Stimulated activated CD8-positive, alpha-beta memory T cell treated with anti-CD3 and anti-CD28 coated beads, Interleukin-2, amount 100 ng/mL, for 1 hour (primary cell): Measurements from ENCODE around the gene MMAB.

Experiments used
- DNase-seq, 2 donors: peaks; one replicate each; pipeline ENCODE4 v3.0.0-alpha.2; 2020; ENCODE audit warnings: low read depth in 2 of 2

Gene MMAB

DNA sequence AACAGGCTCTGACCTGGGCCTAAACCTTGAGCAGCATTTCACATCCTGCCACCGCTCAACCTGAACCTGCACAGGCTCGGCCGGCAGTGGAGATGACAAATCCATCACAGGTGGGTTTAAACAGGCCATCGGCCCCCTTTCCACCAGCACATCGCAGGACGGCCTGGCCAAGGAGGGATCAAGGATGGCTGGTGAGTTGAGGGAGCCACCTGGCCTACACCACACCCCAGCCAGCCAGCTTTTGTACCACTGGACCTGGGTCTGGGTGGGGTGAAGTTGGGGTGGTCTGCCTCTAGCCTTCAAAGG, 14.2 kb downstream of the MMAB start:
- DNase-seq, result no peak

DNA sequence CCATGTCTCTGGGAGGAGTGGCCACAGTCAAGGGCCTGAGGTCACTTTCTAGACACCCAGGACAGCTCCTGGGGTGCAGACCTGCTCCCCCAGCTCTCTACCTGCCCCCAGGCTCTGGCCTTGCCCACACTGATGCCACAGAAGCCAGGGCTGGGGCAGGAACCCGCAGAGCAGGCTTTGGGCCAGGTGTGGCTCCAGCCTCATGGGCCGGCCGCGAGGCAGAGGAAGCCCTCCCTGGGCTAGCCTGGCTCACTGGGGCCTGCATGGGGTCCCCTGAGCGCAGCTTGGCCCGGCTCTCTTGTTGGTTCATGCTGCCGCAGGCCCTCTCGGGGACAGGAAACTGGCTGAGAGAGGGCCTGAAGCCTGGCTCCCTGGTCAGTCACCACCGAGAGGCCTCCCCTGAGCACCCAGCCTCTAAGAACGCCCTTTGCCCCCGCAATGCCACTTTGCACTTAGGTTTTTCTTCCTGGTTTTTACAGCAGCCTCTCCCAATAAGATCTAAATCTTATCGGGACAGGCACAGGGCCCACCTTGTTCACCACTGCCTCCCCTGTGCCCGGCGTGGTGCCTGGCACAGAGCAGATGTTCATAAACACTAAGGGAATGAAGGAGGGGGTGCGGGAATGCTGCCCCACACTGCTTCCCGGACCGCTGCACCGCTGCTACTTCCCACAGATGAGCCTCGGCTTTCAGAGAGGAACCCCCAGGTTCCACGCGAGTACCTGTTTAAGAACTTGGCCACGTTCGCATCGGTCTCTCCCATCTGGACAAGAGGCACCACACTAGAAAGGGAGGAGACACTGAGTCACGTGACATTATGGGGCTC, 14.7 kb downstream of the MMAB start:
- DNase-seq, result no peak

DNA sequence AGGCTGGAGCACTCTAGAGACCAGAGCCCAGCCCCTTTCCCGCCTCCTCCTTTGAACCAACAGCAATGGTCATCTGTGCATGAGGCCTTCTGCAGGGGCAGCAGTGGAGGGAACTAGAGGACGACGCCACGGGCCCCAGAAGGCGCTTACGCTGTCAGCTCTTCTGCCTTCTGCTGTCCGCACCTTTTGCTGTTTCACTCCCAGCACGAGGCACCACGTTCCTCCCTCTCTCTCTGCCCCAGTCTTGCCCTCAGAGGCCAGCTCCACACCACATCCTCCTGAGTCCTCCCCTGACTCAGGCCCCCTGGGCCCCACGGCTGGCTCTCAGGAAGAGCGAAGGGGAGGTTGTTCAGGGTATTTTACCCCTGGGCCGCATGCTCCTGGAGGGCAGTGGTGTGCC, 15.5 kb downstream of the MMAB start:
- DNase-seq, result no peak

DNA sequence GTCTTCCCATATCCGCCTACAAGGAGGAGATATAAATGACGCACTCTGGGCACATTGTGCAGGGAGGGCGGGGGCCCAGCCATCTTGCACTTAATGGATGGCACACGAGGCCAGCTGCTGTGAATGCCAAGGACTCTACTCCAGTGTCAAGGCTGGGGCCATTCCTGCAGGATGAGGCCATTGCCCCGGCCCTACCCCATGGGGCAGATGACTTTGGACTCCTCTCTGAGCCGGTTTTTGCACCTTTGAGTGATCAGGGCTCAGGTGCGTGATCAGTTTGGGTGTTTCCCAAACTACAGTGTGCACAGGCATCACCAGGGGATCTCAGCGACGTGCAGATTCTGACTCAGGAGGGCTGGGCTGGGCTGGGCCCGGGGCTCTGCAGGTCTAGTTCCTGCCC, 16.1 kb downstream of the MMAB start:
- DNase-seq, result no peak

DNA sequence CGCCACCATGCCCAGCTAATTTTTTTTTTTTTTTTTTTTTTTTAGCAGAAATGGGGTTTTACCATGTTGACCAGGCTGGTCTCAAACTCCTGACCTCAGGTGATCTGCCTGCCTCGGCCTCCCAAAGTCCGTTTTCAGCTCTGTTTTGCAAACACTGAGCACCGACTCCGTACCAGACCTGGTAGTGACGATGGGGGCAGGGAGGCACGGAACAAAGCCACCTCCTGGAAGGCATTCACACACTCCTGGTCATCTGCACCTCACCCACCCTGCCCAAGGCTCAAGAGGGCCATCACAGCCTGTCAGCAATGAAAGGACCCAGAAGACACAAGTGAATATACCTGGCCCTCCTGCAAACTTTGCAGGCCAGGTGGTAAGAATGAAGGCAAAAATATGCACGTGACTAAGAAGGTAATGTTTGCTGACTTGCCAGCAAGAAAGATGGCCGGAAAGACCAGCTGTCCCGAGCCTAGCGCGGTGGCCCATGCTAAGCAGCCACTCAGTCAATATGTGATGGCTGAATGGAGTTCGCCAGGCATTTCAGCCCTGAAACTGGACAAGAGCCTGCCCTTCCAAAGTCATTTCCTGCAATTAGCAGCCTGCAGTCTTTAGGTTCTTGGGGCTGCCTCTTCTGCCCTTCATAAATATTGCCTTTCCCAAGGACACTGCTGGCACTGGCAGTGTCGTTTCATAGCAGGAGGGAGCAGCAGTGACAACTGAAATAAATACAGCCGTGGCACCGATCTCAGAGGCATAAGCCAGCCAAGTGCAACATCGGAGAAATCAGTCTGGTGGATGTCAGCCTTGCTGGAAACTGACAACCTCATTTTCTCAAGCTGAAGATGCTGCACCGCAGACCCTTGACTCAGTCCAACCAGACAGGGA, 17.6 kb downstream of the MMAB start:
- DNase-seq, result no peak

DNA sequence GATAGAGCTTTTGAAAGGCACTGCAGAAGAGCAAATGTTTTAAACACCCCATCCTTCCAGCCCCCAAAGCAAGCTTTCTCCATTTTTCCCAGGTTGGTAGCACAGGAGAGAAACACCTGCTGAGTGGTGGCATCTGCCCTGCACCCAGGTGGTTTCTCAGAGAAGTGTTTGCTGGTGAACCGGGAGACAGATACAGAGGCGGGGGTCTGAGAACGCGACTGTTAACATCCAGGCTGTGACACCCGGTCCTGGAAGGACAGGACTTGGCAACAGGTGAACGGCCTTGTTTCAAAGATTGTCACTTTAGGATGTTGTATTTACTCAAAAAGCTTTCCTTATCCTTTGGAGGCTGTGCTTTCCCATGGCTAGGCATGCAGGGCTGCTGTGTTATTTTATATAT, 18.5 kb downstream of the MMAB start:
- DNase-seq, result no peak

DNA sequence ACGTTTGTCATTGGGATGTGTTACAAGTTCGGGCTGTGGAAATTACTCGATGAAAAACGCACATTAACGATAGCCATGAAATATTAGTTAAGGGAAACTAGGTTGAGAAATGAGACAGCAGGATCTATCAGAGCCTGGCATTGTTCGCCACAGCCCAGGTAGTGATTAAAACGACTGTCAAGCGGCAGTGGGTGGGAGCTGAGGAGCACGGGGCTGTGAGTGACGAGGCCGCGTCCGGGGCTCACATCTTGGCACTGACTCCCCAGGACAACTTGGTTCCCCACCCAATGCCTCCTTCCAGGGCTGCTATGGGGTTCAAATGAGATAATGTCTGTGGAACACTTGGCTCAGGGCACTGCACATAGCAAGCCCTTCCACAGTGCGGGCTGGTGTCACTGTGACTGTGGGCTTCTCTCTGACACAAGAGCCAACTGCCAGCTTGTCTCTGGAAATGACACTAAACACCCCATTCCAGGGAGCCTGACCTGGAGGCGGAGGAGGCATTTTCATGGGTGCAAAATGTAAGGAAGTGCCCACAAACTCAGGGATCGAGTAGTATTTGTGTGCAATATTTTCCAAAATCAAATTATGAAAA, 19.3 kb downstream of the MMAB start:
- no peak for DNase-seq

DNA sequence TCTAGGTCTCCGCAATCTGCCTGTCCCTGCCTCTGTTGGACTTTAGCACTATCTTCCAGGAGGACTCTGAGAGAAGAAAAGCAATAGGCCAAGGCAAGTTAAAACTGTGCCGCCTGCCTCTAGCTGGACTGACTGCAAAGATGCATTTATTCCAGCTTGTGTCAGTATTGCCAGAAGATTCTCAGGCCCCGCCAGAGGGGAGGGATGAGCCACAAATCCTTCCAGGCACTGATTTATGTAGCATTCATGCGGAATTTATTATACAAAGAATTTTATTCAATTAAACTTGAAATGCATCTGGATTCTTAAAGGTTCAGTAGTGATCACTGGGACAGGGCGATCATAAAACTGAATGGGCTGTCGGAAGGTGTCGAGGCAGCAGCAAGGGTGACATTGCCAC, 19.8 kb downstream of the MMAB start:
- no peak for DNase-seq

DNA sequence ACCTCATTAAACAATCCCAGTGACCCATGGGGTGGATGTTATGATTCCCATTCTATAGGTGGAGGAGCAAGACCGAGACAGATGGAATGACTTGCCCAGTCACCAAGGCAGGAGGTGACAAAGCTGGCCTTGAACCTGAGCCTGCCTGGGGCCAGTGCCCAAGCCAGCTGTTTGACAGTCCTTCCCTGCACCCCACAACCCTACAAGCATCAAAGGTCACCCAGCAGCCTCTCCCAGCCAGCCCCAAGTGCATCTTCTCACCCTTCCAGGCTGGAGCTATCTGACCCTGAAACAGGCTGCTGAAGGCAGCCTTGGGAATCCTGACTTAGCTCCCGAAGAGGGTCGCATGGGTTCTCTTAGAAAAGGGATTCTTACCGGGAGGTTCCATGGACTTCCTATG, 20.3 kb downstream of the MMAB start:
- DNase-seq, result no peak

DNA sequence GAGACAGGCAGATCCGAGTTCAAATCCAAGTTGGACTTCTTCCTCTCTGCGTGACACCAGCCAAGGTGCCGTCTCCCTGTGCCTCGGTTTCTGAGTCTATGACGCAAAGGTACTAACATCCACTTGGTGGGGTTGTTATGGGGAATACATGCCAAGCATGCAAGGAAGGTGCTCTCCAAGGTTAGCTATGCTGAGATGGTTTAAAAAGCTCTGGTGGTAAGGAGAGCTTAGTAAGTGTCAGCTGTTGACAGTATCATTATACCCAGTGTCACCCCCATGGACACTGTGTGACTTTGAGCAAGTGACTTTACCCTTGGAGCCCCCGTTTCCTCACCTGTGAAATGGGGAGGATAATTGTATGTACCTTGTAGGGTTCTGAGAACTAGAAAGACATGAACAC, 22.2 kb downstream of the MMAB start:
- DNase-seq, result no peak

DNA sequence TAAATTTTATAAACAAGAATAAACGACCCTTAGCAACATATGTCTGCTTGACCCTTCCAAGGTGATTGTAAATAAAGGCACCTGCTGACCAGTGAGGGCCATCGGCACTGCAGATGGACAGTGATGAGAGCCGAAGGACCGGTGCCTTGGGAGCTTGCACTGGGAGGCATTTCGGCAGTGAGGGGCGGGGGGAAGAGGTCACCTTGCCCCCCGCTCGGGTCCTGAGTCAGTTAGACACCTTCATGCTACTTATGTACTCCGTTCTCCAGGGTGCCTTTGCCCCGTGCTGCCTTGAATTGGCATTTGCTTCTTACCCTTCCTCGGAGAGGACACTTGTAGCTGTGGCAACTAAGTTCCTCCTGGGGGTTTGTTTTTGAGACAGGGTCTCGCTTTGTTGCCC, 23.0 kb downstream of the MMAB start:
- no peak for DNase-seq

DNA sequence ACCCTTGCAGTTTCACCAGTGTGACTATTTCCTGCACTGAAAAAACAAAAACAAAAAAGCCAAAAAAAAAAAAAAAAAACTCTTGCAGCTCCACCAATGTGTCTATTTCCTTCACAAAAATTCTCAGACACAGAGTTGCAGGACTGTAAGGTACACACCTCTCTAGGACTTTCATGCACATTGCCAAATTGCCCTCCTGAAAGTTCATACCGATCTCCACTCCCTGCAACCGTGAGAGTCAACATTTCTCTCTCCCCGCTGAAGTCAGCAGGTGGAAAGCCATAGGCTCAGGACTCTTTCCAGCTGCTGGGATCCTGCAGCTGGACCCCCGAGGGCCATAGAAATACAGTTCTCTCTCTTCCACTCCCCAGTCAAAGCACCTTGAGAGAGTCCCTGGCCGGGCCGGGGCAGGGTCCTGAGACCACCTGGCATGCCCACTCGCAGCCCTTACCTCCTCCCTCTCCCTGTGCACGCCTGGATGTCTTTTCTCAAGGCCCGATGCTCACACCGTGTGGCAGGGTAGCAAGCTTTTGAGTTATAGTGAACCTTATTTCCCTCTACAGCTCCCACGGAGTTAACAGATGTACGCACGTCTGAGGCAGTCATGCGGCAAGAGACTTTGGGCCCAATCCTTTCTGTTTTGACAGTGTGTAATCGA, 23.6 kb downstream of the MMAB start:
- DNase-seq, result no peak

DNA sequence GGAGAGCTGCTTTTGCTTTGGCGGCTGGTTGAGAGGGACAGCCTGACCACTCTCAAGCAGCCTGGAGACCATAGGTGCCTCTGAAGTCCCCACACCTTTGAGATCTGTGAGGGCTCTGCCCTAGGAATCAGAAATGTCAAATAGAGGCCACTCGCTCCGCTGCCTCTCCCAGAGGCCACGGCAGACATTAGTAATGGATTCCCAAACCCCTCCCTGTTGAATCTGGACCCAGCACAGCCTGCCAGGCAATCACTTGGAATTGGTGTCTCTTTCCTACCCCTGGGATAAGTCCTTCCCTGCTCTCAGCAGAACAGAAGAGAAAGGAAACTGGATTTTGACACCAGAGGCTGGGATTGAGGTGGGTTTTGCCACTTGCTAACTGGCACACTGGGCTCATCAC, 25.0 kb downstream of the MMAB start:
- DNase-seq, result no peak

DNA sequence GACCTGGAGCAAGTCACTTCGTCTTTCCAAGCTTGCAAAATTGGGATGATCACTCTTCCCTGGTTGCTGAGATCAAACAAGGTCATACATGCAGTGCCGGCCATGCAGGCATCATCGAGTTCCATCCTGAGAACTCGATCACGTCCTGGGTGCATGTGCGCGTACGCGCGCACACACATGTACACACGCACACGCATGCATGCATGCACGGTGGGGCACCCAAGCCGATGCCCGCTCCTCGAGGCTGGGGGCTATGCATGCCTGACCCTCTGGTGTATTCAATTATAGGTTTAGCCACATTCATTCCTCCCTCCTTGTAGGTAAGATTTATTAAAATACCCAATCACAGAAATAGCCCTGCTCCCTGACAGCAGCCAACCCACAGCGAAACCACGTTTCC, 26.0 kb downstream of the MMAB start:
- no peak for DNase-seq

DNA sequence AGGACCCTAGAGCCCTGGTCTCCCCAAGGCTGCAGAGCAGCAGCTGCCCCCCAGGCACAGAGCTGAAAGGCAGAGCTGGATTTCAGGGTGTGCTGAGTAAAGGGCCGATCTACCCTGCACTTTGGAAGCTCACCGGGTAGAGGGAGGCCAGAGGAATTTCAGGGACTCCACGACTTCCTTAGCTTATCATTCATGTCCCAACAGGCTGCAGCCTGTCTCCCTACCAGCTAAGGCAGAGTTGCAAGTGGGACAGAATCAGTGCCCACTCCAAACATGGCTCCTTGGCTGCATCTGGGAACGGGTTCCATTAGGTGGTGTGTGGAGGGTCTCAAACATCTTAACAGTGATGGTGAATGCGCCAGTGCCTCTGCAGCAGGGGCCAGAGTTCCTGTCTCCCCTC, 27.5 kb downstream of the MMAB start:
- no peak for DNase-seq

DNA sequence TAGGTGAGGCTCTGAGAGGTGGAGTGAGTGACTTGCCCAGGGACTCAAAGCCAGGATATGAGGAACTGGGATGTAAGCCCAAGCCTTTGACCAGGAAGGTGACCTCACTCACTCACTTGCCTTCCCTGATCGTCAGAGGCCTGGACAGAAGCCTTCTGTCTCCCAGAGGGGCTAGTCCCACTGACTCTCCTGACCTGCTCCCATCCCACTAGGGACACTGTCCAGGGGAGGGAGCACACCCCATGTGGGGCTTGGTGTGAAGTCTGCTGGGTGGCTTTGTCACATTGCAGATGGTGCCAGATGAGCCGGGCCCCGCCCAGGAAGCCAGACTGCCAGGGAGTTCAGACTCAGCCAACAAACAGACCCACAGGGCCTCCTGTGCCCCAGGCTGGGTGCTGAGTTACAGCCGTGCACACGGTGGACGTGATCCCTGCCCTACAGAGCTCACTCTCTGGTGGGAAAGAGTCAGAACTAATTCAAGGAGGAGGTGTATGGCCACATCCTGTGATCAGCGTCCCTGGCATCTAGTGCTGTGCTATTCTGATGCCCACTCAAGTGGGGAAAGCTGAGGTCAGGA, 28.3 kb downstream of the MMAB start:
- no peak for DNase-seq

DNA sequence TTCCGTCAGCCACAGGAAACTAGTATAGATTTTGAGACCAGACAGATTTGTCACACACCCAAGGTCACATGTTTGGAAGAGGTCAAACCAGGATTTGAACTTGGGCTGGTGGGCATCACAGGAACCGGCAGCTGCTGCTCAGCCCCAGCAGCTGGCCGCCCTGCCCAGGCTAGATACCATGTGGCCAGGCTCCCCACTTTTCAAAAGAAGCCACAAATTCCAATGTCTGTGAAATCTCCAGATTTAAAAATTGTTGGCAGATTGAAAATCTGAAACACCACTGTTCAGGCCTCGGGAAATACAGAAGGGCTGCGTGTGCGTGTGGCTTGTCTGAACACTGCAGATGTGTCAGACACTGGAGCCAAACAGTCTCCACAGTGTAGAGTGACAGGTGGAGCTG, 30.4 kb downstream of the MMAB start:
- no peak for DNase-seq

DNA sequence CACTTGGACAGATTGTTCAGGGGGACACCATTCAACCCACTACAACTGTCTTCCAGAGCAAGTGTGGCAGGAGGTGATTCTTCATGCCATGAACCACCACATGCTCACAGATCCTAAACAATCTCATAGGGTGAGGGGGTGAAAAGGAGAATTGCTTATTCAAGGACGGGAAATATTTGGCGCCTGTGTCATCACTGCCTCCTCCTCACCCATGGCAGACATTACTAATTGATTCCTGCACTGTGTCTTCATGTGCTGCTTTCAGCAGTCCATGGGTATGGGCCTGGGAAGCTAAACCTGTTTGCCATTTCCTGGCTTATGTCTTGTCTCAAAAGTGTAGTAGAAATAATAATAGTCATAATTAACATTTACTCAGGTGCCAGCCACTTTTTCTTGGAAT, 31.3 kb downstream of the MMAB start:
- DNase-seq, result no peak

DNA sequence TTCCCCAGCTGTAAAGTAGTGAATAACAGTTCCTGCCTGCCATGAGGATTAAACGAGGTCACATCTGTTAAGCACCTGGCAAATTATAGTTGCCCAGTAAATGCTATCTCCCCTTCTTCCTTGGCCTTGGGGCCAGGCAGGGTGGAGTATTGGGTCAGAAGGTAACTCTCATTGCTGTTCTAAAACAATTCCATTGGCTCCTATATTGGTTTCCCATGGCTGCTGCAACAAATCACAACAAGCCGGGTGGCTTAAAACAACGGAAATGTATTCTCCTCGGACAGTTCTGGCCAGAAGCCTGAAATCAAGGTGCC, 31.9 kb downstream of the MMAB start:
- no peak for DNase-seq

DNA sequence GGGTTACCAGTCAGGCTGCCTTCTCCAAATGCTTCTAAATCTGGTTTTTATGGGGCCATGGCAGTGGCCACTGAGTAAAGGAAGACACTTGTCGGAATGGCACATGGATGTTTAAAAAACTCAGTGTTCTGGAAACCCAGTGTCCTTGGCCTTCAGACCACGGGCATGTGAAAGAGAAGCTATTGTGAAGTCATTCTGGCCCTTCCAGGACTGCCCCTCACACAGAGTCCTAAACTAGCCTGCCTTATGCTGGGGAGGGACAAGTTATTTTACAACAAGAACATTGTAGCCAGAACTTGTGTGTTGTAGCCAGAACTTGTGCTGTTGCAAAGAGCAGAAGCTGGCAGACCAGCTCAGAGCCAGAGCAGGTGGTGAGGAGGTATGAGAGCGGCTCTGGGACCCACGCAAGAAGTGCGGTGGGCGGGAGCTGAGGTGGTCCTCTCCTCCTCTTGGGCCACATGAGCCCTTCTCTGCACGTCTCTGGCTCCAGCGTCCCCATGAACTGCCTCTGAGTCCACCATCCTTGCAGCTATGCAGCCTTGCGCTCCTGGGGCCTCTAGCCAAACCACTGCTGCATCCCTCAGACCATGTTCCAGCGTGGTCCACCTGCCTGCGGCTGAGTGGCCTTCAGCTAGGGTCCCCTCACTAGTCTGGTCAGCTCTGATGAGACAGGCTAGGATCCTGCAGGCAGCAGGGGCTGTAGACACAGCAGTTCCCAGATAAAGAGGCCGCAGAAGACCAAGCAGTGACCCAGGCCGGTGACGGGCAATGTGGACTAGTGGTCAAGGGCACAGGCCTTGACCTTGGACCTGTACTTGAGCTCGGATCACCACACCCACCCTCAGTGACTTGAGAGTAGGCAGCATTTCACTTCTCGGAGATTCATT, 32.5 kb downstream of the MMAB start:
- DNase-seq, result no peak

DNA sequence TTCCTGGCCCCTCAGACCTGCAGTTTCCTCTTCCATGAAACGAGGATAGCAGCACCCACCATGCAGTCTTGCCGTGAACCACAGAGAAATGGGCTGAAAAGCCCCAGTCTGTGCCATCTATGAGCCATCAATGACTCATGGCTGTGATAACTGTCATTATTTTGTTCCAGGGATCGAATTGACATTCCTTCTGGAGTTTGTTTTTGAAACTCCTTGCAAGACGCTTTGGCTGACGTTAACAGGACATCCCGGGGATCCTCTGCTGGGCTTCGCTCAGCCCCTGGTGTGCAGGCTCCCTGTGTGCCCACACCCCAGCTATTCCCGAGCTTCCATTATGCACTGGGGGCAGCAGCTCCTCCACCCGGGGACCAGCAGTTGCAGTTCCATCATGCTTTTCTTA, 33.8 kb downstream of the MMAB start:
- DNase-seq, result no peak
